ENCODE data around the gene STX3.

The STX3 gene

GRCh38 chr11:59728913-59729312 is 26.3 kb upstream of the STX3 start:
- TF ChIP-seq CTCF (IDR thresholded peaks at IDR 0.05; ENCODE audit: low read depth, low read length, missing control alignments), result no peak
- Histone ChIP-seq H3K4me3 (ENCODE audit: low read depth, low read length) (no peak overlapping the region), H3K27ac (no peak overlapping the region), H3K36me3 (replicated peaks) (no peaks in the 10 kb centered on the region), H3K27me3 (replicated peaks) (no peaks in the 10 kb centered on the region)
- no peak for DNase-seq
- in situ Hi-C loops (cut with HindIII; ENCODE audit: low pct_ligation_motif_present, low sequenced_read_pairs), result no loop called here

GRCh38 chr11:59729834-59730233 is 25.3 kb upstream of the STX3 start:
- no peak for DNase-seq
- no peak for TF ChIP-seq CTCF (IDR thresholded peaks at IDR 0.05; ENCODE audit: low read depth, low read length, missing control alignments)
- in situ Hi-C loops (cut with HindIII; ENCODE audit: low pct_ligation_motif_present, low sequenced_read_pairs), result no loop called here

GRCh38 chr11:59730896-59731565 is 24.1 kb upstream of the STX3 start:
- DNase-seq, result no peak
- Histone ChIP-seq H3K36me3 (replicated peaks) (no peaks in the 10 kb centered on the region), H3K27ac (no peak overlapping the region), H3K27me3 (replicated peaks) (no peaks in the 10 kb centered on the region), H3K4me3 (ENCODE audit: low read depth, low read length) (no peak overlapping the region)
- no peak for TF ChIP-seq CTCF (IDR thresholded peaks at IDR 0.05; ENCODE audit: low read depth, low read length, missing control alignments)
- in situ Hi-C loops (cut with HindIII; ENCODE audit: low pct_ligation_motif_present, low sequenced_read_pairs), result no loop called here

More at GRCh38 chr11:59729834-59730233, 25.3 kb upstream of the STX3 start:
- H3K36me3 ChIP-seq (replicated peaks), result no peaks in the 10 kb centered on the region
- no peaks in the 10 kb centered on the region for H3K27me3 ChIP-seq (replicated peaks)
- H3K4me3 ChIP-seq (ENCODE audit: low read depth, low read length), result no peak overlapping the region
- no peak overlapping the region for H3K27ac ChIP-seq

GRCh38 chr11:59746111-59746510 is 9.1 kb upstream of the STX3 start:
- Histone ChIP-seq H3K27ac (no peak overlapping the region), H3K27me3 (replicated peaks) (no peaks in the 10 kb centered on the region), H3K4me3 (ENCODE audit: low read depth, low read length) (no peak overlapping the region), H3K36me3 (replicated peaks) (no peaks in the 10 kb centered on the region)
- no peak for TF ChIP-seq CTCF (IDR thresholded peaks at IDR 0.05; ENCODE audit: low read depth, low read length, missing control alignments)
- in situ Hi-C loops (cut with HindIII; ENCODE audit: low pct_ligation_motif_present, low sequenced_read_pairs), result no loop called here
- DNase-seq, result no peak

GRCh38 chr11:59753650-59754493 is 1.3 kb upstream of the STX3 start:
- H3K4me3 ChIP-seq (ENCODE audit: low read depth, low read length), result peak overlapping the region; percentile 88
- H3K36me3 ChIP-seq (replicated peaks), result peaks cover 2% of the 10 kb centered on the region
- no peaks in the 10 kb centered on the region for H3K27me3 ChIP-seq (replicated peaks)
- peak; percentile 89 for TF ChIP-seq CTCF (IDR thresholded peaks at IDR 0.05; ENCODE audit: low read depth, low read length, missing control alignments)
- DNase-seq, result peak; percentile 62
- no peak overlapping the region for H3K27ac ChIP-seq
- in situ Hi-C loops (cut with HindIII; ENCODE audit: low pct_ligation_motif_present, low sequenced_read_pairs), result no loop called here

Data from brain microvascular endothelial cell (primary cell).